ENCODE measurements around the gene DTYMK.

DTYMK gene

DNA sequence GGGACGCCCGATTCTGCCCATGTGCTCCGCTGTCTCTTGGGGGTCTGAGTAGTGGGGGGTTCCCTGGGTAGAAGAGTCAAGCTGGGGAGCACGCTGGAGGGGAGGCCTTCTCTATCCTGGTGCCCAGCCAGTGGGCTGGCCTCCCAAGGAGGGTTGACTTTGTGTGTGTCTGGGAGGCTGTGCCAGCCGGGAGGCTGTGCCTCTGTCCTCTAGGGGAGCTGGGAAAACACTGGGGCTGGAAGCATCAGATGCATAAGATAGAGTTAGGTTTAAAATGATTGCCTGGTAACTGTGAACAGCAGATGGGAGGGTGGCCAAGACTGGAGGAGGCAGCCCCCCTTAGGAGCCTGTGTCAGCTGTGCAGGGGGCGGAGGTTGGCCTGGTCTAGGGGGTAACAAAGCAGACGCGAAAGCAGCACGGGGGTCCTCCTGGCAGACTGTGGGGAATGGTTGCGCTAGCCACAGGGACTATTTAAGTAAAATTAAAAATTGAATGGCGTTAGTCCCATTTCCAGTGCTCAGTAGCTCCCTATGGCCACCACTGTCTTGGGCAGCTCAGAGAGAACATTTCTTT lies 16.5 kb upstream of the DTYMK start:
- no peak for DNase-seq

DNA sequence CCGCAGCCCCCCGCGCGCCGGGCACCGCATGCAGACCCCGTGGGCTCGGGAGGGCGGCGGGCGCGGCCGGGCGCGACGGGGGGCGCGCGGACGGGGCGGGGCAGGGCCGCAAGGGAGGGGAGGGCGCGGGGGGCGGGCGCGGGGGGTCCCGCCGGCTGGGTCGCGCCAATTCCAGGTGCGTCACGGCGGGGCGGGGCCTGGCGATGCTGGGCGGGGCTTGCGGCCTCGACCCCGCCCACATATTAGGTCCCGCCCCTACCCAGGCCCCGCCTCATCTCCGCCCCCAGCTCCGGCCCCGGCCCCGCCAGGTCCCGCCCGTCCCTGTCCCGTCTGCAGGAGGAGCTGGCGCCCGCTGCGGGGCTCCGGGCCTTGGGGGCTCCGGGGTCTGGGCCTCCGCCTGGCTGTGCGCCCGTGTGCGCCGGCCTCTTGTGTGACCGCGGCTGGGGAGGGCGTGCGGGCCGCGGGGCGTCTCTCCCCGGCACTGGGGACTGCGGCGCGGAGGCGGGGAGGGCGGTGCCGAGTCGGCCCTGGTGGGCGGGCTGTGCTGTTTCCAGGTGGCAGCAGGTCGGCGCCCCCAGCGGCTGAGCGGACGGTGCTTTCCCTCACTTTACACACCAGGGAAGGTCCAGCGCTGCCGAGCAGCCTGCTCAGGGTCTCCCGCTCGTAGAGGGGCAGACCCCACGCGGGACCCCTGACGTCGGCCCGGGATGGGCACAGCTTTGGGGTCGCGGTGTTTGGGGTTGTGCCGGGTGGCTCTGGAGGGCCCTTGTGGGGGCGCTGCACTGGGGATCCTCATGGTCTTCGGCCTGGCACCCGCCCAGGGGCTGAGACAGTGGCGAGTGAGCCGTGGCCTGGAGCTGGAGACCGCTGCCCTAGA lies 15.8 kb upstream of the DTYMK start:
- DNase-seq: peak in 1 of 2 experiments; percentile 9

DNA sequence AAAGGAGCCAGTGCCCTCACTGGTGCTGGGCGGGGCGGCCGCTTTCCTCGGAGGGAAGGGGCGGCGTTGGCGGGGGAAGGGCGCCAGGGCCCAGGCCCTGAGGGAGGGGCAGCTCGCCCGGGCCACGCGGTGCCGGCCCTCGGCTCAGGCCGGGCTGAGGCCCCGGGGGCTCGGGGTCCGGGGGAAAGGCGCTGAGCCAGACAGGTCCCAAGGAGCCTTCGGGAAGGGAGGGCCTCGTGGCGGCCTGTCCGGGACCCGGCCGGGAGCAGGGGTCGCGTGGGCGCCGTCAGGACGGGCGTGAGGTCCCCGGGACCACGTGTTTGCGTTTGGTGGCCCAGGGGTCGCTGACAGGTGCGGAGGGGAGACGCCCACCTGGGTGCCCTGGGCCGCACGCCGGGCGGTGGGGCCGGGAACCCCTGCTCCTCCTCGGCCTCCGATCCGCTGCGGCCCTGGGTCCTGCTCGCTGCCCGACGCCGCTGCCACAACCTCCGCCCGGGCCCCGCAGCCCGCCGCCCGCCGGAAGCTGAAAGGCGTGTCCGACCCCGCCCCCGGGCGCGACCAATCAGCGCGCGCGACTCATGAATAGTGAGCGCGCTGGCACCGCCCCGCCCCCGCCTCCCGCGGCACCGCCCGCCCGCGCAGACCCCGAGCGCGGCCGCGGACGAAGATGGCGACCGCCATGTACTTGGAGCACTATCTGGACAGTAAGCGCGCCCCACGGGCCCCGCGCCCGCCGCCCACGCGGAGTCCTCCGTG lies 15.0 kb upstream of the DTYMK start, which contains the start of gene ING5:
Gene ING5, plus strand, starts transcription at position 641 of the 756 bp plus-strand sequence. Its CDS starts 27 bp downstream, at position 668.
- peak; percentile 57 to 72 for DNase-seq

DNA sequence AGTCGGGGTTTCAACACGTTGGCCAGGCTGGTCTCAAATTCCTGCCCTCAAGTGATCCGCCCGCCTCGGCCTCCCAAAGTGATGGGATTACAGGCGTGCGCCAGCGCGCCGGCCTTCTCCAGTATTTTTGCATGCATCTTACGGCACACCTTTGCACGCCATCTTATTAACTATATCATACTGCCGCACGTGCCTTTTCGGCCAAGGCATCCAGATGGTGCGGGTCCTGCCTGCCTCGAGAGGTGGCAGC lies 14.5 kb upstream of the DTYMK start:
- no peak for DNase-seq

DNA sequence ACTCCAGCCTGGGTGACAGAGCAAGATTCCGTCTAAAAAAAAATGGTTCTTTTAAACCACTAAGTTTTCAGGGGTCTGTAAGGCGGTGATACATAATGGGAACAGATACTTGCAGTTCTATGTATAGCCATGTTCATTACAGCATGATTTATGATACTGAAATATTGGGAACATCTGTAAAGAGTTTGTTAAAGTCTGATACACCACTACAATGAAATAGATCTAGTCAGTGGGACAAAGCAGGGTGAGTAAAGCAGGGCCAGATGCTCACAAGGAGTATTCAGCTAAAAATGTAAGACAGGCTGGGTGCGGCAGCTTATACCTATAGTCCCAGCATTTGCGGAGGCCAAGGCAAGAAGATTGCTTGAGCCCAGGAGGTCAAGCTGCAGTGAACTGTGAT lies 9.0 kb upstream of the DTYMK start:
- no peak for DNase-seq

DNA sequence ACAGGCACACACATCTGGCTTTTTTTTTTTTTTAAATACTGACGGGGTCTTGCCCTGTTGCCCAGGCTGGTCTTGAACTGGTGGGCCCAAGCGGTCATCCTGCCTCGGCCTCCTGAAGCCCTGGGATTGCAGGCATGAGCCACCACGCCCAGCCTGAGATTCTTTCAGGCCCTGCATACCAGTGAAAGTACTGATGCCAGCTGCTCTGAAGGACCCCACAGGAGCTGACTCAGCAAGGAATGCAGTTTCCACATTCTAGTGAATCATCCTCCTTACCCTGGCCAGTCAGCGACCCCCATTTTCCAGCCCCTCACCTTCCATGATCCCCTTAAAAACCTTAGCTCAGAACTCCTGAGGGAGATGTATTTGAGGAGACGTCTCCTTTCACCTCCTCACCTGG lies 5.8 kb upstream of the DTYMK start:
- DNase-seq: no peak

DNA sequence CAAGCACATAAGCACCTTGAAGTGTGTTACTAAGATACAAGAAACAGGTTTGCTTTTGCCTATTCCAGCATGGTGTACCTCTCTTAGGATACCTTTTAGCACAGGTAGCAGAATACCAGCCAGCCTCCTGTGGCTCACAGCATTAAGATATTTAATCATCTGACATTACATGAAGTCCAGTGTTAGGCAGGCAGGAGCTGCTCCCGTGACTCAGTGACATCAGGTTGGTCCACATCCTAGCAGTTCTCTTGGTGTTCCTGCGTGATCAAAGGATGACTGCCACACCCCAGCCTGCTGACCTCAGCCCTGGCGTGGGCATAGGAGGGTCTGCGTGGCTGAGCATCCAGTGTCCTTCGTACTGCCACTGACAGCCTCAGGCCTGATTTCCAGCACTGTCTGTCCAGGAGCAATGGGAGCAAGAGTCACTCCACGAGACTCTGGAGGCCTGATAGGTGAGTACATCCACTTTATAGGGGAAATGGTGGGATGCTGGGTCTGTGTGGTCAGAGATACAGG lies 3.6 kb upstream of the DTYMK start:
- DNase-seq: no peak

DNA sequence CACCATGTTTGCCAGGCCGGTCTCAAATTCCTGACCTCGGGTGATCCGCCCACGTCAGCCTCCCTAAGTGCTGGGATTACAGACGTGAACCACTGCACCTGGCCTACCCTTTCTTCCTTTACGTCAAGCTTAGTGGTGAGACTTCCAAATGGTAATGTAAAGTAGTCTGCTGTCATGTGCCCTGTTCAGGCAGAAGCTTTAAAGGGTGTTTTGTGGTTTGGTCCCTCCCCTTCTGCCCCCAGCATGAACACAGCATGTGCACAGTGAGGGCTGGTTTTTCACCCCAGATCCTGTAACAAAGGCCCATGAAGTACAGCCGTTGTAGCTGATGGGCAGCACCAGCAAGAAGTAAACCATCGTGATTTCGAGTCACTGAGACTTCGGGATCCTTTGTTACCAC lies 2.7 kb upstream of the DTYMK start:
- no peak for DNase-seq

DNA sequence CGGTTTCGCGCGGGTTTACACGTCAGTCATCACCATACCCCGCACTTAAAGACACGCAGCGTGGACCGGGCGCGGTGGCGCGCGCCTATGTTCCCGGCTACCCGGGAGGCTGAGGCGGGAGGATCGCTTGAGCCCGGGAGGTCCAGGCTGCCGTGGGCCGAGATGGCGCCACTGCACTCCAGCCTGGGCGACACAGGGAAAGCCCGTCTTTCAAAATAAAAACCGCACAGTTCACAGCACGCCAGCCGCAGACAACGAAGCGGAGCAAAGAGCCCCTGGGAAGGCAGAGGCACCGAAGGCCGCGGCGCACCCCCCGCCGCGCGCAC lies 328 bp downstream of the DTYMK start:
- no peak for DNase-seq

DNA sequence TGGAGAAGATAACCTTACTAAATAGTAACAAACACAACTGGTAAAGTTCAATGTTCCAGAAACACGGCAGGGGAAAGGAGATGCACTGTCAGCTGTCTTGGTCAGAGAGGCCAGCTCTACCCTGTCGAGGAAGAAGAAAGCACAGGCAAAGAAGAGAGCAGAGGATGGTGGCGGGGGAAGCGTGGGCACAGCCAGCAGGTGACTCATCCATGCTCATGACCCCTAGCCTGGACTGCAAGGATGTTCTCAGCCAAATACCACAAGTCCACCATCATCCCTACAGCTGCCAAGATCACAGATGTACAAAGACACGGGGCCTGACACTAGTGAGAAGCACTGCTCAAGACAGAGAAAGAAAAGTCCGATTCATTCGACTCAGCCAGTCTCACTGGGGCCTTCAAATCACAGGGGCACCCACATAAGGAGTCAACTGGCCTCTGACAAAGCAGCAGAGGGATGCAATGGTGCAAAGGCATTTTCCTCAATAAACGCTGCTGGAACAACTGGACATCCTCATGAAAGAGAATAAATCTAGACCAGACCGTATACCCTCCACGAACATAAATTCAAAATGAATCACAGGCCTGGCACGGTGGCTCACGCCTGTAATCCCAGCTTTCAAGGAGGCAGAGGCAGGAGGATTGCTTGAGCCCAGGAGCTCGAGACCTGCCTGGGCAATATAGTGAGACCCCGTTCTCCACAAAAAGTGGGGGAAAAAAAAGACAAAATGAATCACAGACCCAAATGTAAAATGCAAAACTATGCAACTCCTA lies 5.6 kb downstream of the DTYMK start:
- DNase-seq: no peak

DNA sequence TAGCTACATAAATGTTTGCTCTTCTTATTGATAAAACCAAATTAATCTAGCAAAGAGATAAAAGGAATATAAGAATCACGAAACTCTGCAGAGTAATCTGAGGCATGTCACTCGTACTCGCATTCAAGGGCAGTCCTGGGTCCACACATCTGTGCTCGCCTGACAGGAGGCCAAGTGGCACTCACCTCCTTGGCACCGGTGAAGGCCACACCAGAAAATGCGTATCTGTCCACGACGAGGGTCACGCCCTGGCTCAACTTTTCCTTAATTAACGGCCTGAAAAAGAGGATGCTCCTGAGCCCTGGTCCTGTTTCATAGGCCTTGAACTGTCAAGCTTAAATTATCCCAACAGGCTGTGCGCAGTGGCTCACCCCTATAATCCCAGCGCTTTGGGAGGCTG lies 6.6 kb downstream of the DTYMK start:
- DNase-seq: no peak

DNA sequence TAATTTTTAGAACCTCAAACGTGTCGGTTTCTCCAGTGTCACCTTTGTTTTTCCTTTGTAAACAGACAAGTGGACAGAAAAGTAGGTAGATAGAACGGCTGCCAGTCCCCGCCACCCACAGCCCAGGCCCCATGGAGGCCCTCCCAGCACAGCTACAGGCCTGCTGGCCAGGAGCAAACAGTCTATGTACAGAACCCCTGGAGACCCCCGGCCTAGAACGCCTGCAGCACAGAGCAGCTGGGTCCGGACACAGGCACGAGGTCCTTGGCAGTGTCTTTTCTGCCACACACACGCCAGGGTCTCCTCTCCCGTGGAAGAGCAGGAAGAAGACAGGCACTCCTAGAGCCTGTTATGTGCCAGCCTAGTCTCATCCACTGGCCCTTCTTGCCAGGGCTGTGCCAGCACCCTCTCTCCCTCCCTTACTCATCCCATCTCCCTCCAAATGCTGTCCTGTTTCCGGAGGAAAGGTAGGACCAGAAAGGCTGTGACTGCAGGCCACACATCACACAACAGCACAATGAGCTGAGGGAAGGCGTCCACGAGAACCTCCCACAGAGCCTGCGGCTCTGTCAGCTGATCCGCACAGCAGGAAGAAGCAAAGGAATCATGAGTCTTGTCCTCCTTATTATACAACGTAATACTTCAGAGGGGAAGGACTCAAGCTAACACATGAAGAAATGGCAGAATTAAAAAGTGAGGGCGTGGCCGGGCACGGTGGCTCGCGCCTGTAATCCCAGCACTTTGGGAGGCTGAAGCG lies 7.7 kb downstream of the DTYMK start:
- no peak for DNase-seq

DNA sequence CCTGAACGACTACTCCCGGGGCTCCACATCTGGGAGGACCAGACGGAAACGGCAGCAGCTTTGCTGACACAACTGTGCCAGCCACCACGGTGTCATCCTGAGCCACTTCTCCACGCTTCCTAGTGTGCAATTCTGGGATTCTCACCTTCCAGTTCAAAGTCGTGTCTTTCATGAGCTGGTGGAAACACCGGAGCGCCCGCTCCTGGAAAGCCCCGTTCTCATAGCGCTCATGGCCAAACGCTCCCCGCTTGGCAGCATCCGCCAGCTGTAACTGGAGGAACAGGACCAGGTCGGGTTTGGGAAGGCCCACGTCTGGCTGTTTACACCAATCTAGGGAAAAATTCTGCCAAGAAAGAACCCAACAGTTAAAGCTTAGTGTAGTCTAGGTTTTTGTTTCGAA lies 8.3 kb downstream of the DTYMK start:
- no peak for DNase-seq

DNA sequence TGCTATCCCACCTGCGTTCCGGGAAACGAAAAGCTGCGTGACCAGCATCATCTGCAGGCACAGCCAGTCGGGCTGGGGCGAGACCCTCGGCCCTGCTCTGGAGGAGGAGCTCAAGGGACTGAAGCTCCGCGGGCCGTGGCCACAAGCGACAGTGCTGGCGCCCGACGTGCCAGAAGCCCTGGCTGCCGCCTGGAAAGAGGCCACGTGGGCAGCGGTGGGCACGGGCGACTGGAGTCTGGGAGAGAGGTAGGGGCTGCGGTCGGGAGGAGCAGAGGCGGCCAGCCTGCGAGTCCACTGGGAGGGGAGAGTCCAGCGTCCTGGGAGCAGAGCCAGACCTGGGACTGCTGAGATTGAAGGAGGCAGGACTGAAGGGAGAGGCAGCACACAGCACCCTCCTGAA lies 9.2 kb downstream of the DTYMK start:
- no peak for DNase-seq

DNA sequence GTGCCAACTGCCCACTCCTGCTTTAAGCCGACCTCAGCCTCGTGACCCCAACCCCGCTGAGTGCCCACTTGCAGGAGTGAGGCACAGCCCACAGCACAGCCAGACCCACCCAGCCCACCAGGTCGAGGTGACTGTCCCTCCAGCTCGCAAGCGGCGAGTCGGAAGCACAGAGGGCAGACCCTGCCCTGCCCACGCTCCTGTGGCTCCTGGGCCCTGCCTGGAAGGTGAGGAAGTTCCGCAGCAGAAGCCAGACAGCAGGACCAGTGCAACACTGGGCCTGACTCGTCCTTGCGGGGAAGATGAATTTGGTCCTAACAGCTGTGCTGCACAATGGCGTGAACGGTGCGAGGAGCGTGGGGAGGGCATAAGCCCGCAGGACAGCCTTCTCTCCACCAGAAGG lies 9.9 kb downstream of the DTYMK start:
- DNase-seq: no peak

DNA sequence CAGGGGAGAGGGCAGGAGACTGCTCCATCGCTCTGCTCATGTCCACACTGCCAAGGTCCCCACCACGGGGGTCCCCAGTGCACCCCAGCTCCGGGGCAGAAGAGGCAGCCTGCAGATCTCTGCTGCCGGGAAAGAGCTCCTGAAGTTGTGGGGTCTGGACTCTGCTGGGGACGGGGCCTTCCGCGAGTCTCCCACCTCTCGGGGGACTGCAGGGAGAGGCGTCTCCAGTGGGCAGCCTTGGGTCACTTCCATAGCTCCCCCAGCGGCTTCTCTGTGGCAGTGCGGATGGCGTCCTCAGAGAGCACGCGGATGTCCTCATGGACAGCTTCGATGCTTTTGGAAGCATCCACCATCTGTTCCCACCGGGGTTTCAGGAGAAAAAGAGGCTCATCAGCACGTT lies 10.7 kb downstream of the DTYMK start:
- no peak for DNase-seq

DNA sequence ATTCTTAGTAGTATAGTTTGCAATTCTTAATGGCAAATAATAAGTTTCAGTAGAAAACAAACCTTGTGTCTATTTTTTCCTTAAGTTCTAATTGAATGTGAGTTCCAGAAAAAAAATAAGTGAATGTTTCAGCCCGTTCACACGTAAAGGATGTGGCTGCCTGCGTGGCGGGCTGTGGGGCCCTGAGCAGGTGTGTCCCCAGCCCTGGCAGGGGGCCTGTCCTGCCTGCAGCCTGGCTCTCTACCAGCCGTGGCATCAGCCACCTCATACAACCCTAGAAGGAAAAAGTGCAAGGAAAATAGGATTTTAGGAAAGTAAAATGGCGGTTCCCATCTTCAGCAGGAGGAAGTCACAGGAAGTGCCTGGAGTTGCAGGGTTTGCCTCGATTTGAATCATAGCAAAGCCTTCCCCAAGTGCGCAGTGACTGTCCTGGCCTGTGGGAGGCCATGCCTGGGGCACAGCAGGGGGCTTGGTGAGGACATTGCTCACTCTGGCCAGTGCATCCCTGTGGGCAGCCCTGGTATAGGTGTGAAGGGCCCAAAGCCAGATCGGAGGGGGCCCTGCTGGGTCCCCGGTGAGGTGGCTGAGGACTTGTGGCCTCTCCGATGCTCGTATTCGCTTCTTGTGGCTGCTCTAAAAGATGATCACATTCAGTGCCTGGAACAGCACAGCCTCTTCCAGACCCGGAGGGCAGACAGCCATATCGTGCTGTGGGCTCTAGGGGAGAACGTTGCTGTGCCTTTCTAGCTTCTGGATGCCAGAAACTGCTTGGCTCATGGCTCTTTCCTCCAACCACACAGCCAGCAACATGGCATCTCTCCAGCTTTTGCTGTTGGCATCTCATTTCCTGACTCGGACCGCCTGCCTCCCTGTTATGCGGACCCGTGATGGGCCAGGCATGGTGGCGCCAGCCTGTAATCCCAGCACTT lies 12.6 kb downstream of the DTYMK start:
- no peak for DNase-seq

DNA sequence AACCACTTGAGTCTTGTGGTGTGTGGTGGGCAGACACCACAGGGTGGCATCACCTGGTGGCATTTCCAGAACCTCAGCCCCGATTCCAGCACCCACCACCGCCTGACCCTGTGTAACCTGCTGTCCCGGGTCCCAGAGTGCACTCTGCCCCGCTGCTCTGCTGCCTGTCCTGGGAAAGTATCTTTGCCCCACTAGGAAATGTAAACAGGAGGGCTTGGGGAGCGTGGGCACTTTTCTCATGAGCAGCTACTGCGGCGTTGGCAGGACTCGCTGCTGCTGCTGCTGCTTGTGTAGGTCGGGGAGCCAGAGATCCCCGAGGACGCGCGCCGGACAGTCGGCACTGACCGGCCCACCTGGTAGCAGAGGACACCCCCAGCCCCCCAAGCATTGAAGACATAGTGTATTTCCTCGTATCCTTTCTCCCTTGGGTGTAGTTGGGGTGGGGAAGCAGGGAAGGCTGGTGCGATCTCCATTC lies 13.4 kb downstream of the DTYMK start:
- DNase-seq: no peak

DNA sequence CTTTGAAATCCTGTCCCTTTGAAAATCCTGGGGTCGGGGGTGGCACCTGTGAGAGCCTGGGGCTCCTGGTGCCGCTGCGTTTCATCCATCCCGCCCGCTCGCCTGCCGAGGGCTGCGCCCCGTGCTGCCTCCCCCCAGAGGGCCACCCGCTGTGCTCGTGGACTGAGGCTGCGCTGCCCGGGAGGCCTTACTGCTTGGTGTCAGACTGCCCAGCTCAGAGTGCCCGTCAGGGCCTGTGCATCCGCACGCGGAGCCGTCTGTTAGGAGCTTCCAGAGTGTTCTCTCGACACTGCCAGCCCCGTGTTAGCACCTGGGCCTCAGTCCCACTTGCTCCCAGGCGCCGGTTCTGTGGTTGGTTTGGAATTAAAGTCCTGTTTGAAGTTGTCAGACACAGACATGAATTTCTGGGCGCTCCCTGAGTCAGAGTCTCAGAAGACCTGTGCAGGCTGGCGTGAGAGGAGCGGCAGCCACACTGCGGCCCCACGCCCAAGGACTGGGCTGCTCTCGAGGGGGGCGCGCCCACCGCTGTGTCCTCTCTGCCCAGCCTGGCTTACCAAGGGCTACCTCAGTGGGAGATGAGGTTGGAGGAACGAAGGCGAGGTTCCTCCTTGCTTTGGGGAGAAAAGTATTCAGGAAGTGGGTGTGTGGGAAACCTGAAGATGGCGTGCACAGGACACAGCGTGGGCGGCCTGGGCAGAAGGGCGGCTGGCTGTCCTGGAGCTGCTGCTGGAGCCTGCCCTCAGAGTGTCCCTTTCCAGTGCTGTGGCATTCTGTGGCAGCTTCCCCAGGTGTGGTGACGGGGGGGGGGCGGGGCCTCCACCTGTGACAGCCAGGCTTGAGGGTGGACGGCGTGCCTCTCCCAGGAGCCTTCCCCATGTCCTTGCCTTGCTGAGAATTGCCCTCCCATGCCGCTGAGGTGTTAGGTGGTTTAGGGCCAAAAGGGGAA lies 14.1 kb downstream of the DTYMK start:
- no peak for DNase-seq
